Brain microvascular endothelial cell (primary cell): ENCODE data around the gene FXYD3.
A peak's percentile ranks its signal among the peaks of the same experiment; 100 is the strongest.

Experiments
- DNase-seq: peaks from one replicate; pipeline ENCODE4 v3.0.0-alpha.2; 2020
- H3K27ac ChIP-seq: fragments of 250-450 bp; sonication (Bioruptor Pico); 2 replicates; pipeline ENCODE4 v1.5.1; 2020; ENCODE audit warnings: mild to moderate bottlenecking, moderate library complexity
- H3K27me3 ChIP-seq: fragments of 250-450 bp; sonication (Bioruptor Pico); replicated peaks from 2 replicates; pipeline ENCODE4 v1.5.1; 2020; ENCODE audit warnings: mild to moderate bottlenecking
- H3K36me3 ChIP-seq: fragments of 250-450 bp; sonication (Bioruptor Pico); replicated peaks from 2 replicates; pipeline ENCODE4 v1.5.1; 2020; ENCODE audit warnings: mild to moderate bottlenecking
- H3K4me3 ChIP-seq: 2 replicates; pipeline ENCODE4 v1.5.1; 2011; ENCODE audit warnings: low read depth, mild to moderate bottlenecking, control low read depth, low read length, moderate library complexity
- CTCF ChIP-seq: IDR thresholded peaks from 2 replicates; pipeline ENCODE4 v1.5.1; 2011; ENCODE audit warnings: low read depth, mild to moderate bottlenecking, moderate library complexity, low read length, control low read depth, inconsistent platforms; ENCODE audit errors: missing control alignments
- in situ Hi-C: cut with HindIII; loops from 2 replicates; pipeline ENCODE4 v1.10.0; 2017; ENCODE audit warnings: low sequenced_read_pairs, low pct_ligation_motif_present

The FXYD3 gene

GRCh38 chr19:35105411-35106290 is 10.0 kb upstream of the FXYD3 start:
- H3K27ac ChIP-seq: no peak overlapping the region
- no peaks in the 10 kb centered on the region for H3K36me3 ChIP-seq
- H3K27me3 ChIP-seq: no peaks in the 10 kb centered on the region
- no peak for TF ChIP-seq CTCF
- no peak overlapping the region for H3K4me3 ChIP-seq
- no peak for DNase-seq
- in situ Hi-C loops: no loop called here

- in situ Hi-C loops: no loop called here
- Histone ChIP-seq H3K4me3 (no peak overlapping the region), H3K36me3 (no peaks in the 10 kb centered on the region), H3K27me3 (no peaks in the 10 kb centered on the region), H3K27ac (no peak overlapping the region)
- no peak for DNase-seq
- TF ChIP-seq CTCF: no peak
Observed at GRCh38 chr19:35106291-35106583, 9.4 kb upstream of the FXYD3 start.

GRCh38 chr19:35106898-35107541 is 8.6 kb upstream of the FXYD3 start:
- Histone ChIP-seq H3K36me3 (no peaks in the 10 kb centered on the region), H3K27ac (no peak overlapping the region), H3K4me3 (no peak overlapping the region), H3K27me3 (no peaks in the 10 kb centered on the region)
- no peak for TF ChIP-seq CTCF
- DNase-seq: no peak
- in situ Hi-C loops: no loop called here

GRCh38 chr19:35107545-35107944 is 8.1 kb upstream of the FXYD3 start:
- Histone ChIP-seq H3K27me3 (no peaks in the 10 kb centered on the region), H3K36me3 (no peaks in the 10 kb centered on the region), H3K27ac (no peak overlapping the region), H3K4me3 (no peak overlapping the region)
- no peak for TF ChIP-seq CTCF
- peak; percentile 22 for DNase-seq
- in situ Hi-C loops: no loop called here

GRCh38 chr19:35108730-35109129 is 6.9 kb upstream of the FXYD3 start:
- H3K27me3 ChIP-seq: no peaks in the 10 kb centered on the region
- H3K4me3 ChIP-seq: no peak overlapping the region
- in situ Hi-C loops: no loop called here
- TF ChIP-seq CTCF: no peak
- no peak overlapping the region for H3K27ac ChIP-seq
- no peak for DNase-seq
- H3K36me3 ChIP-seq: no peaks in the 10 kb centered on the region
